CD4-positive, alpha-beta T cell treated with Interleukin-6 for 4 hours (primary cell): Measurements from ENCODE around the gene SLC25A24.
"Not testable (repeated sequence)": the region's sequence is repeated elsewhere in the genome, so short reads cannot be mapped to it uniquely, and the experiment has no call there.

Experiments
- DNase-seq: peaks from one replicate; pipeline ENCODE4 v3.0.0-alpha.2; 2020; ENCODE audit warnings: mixed read lengths

Gene SLC25A24

DNA sequence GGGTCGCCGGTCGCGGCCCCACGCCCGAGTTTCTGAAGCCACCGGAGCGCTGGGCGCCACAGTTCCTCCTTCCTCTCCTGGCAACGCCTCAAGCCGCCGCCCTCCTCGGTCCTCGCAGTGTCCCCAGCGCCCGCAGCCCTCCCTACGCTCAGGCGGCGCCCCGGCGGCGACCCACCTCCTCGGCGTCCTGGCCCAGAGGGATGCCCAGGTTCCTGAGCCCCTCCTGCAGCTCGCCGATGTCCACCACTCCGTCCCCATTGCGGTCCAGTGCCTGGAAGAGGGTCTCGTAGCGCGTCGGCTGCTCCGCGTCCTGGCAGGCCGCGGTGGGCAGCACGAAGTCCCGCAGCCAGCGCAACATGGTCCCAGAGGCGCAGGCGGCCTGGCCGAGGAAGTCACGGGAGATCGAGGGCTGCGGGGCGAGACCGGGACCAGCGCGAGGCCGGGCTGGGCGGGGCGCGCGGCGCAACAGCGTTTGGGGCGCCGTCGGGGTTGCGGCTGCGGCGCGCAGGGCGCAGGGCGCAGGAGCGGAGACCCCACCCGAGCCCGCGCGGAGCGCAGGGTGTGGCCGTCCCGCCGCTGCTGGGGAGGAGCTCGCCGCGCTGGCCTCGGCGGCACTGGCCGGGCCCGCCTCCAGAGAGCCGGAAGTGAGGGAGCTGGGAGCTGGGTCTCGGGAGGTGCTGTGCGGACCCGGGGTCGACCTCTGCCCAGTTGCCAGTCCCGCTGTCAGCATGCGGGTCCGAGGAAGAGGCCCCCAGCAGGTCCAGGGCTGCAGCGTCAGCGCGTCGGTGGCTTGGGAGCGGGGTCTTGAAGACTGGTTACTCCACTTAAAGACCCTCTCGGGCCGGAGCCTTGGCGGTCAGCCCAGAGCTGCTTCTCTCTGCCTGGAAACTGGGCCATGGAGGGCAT is at the start of gene SLC25A24:
Gene SLC25A24, minus strand, starts transcription at position 563 of the 906 bp plus-strand sequence. Its CDS starts 205 bp downstream, at position 358.
- DNase-seq = peak; percentile 80

DNA sequence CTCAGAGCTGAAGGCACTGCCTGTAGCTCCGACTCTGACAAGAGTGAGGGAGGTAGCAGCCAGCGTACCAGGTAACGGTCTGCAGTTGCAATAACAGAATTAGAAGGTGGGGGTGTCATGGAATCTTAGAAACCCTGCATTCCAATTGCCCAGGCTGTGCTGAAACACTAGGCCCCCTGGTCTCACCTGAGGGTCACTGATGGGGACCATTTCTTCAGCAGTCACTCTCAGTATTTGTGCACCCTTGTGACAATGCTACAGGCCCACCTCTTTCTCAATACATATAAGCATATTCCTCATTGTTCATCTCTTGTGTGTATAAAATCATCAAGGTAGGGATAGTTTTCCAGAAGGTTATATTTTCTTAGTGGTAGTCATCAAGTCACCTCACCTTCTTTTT is 43.8 kb upstream of the SLC25A24 start, which contains the start of gene NBPF4:
Gene NBPF4, minus strand, starts transcription at position 101 of the 400 bp plus-strand sequence. CDS start 315 bp downstream, outside the sequence.
- not testable (repeated sequence) for DNase-seq

DNA sequence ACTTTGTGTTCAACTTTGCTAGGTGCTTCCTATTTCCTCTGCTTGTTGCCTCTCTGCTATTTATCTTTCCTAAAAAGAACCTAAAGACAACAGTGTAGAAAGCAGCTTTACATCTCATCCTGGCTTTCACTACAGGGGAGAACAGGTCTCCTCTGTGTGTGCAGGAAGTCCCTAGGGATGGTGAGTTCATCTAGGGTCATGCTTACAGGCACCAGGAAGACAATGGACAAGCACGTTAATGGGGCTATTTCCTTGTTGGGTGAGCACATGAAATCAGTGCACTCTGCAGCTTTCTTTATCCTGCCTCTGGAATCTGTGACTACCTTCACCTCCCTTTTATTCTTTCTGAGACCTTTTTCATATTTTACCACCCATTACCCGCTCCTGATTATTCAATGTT is 39.3 kb upstream of the SLC25A24 start:
- DNase-seq = not testable (repeated sequence)

DNA sequence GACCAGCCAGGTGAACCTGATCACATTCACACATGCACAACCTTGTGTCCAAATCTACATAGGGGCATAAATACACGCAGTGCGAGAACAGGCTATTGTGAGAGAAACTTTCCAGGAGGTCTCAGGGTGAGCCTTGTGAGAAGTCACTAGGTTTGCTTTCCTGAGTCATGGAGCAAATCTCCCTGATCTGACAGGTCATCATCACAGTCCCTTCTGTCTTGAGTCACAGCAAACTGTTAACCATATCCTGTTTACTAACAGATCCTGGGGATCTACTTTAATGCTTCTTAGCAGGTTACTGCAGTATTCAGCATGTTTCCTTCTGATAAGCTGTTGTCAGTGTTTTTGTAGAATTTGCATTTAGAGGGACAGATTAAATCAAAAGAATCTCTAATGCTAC is 35.2 kb upstream of the SLC25A24 start:
- DNase-seq = not testable (repeated sequence)

DNA sequence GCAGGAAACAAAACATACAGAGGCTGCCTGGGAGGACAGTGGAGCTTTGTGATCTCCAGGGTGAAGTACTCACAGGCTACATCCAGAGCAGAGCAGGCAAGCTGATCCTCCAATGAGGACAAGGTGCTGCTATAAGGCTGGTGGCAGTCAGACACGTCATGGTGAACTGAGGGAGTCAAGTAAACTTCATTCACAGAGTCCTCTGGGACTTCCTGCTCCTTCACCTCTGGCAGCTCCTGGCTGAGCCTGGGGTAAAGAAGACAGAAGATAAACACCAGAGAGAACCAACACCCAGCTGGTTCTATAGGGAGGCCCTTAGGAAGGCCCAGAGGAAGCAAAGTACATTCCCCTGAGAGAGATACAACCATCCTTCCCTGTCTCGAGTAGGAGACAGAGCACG is 32.0 kb upstream of the SLC25A24 start:
- not testable (repeated sequence) for DNase-seq

DNA sequence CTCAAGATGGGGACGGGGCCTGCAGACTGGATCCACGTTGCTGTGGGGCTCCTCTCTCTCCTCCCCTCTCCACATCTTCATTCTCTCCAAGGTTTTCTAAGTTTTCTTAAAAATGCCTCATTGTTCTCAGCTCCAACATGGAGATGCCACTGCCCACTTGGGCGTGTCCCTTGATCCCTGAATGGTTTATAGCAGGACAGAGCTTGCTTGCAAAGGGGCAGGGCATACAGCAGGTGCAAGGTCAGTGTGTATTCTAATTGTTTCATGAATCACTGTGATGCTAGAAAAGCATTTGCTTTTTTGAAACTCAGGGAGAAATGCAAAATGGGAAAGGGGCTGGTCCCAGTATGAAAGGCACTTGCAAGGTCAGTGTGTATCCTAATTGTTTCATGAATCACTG is 29.8 kb upstream of the SLC25A24 start:
- DNase-seq = not testable (repeated sequence)

DNA sequence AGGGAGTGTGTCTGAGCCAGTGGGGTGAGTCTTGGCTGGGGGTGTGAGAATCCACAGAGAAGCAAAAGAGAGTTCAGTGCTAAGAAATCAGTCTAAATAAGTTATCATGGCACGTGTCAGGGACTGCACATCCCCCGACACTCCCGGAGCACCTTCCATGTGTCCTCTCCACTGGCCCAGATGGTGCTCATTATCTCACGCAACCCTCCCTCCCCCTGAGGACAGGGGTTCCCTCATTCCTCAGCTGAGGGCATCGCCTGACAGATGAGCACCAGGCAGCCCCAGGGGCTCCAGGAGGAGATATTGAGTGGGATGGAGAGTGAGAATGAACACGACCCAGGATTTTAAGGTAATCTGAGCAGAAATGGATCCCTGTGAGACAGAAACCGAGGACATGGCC is 27.6 kb upstream of the SLC25A24 start:
- DNase-seq = not testable (repeated sequence)

DNA sequence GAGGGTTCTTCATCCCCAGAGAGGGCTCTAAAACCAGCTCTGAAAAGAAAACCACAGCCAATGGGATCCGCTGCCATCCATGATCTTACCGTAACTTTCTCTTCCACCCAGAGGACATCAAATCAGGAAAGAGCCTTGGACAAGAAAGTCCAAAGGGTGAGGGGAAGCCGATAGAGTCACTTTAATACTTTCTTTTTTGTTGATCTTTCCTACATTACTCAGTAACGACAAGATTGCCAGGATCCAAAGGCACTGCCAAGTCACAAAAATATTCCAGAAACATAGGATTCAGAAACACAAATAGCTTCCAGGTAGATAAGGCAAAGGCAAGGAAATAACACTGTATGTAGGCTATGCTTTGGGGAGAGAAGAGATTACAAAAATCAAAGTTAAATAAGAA is 26.7 kb upstream of the SLC25A24 start:
- not testable (repeated sequence) for DNase-seq

DNA sequence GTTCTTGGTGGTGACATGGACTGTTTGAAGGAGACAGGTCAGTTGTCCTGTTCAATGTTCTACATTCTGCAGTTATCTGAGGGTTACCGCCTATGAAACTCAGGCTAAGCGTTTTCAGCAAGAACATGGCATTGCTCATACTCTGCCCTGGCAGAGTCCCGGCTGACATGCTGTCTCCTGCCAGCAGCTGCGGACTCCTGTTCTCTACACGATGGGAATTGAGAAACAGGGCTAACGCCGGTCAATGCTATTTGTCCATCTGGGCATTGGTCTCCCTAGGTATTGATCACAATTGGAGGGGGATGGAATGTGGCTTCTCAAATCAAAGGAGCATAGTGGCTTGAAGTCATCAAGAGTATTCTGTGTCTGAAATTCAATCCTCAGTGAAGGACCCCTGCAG is 23.1 kb upstream of the SLC25A24 start:
- DNase-seq = not testable (repeated sequence)

DNA sequence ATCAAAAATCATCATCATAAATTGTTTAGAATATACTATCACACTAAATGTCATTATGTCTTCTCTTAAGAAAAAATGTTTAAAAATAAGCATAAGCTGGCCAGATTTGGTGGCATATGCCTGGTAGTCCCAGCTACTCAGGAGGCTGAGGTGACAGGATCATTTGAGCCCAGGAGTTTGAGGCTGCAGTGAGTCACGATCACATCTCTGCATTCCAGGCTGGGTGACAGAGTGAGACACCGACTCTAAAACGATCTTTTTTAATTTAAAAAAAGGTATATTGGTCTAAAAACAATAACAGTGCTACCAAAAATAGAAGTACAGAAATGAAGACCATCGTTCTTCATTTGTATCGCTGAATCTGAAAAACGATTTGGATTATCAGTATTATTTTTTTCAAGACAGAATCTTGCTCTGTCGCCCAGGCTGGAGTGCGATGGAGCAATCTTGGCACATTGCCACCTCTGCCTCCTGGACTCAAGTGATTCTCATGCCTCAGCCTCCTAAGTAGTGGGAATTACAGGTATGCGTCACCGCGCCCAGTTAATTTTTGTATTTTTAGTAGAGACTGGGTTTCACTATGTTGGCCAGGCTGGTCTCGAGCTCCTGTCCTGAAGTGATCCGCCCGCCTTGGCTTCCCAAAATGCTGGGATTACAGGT is 17.5 kb upstream of the SLC25A24 start:
- not testable (repeated sequence) for DNase-seq

DNA sequence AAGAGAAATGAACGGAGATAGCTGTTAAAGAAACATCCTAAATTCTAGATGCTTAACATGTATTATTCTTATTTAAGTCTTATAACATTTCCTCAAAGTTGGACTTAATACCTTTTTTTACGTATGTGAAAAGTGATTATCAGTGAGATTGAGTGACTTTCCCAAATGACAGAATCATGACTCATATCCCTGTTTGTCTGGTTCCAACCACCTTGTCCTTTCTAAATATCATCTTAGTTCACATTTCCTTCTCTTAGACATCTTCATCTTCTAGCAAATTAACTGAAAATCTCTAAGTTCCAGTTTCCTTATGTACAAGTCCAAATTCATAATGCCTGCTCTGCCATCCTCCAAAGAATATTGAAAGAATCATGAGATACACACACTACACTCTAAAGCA is 16.9 kb upstream of the SLC25A24 start:
- DNase-seq = not testable (repeated sequence)

DNA sequence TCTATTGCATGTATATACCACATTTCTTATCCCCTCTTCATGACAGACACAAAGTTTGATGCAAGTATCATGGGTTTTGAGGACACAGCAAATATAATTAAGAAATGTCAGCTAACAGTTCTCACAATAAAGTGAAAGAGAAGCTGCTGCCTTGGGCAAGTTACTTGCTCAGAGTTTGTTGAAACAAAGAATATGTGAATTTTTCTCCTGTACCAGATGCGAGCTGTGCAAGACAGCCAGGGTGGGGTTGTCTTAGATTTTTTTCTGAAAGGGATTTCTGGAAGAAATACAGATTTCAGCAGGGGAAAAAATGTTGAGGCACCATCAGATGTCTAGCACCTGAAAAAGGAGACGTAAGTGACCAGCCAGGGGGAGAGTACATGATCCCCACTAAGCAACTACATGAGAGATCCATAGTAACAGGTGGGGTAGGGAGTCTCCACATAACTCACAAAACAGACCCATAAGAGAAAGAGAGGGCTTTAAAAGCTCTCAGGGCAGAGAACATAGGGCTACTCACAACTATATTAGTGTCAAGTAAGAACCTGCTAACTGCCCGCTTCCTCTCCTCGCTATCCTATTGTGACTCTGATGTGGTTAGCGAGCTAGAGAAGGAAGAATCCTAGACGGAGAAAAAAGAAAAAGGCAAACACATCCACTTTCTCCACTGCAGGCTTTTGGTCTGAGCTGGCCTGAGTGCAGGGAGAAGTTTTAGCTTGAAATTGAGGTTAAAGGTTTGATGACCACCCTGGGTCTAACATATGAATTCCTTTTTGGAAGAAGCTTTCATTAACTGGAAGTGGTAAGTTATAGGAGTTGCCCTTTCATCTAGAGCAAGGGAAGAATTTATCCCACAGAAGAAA is 16.1 kb upstream of the SLC25A24 start:
- DNase-seq = not testable (repeated sequence)

DNA sequence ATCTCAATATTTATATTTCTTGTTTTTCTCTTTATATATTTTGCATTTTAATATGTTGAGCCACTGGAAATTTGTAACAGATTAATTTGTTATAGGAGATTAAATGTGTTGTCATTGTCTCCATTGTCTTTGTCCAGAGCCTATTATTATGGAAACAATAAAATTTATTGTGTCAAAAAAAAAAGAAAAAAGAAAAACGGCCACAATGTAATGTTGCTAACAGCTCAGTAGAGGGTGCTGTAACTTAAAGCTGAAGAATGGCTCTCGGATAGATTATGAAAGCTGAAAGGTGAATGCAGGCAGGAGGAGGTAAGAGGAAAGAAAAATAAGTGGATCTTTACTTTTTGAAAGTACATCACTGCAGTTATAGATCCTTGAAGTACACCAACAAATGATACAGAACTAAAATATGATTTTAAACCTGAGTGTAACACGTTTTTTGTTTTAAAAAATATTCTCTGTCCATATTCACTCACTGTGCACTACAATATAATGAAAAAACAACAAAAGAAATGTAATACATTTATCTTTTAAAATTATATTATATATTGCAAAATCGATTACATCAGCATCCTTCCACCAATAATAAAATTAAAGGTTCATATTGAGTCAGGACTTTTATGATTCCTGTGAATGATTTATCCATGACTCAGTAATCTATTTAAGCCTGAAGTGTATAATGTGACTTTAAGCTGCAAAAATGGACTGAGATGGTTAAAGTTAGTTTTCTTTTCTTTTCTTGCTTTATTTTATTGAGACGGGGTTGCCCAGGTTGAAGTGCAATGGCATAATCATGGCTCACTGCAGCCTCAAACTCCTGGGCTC is 14.7 kb upstream of the SLC25A24 start:
- DNase-seq = not testable (repeated sequence)

DNA sequence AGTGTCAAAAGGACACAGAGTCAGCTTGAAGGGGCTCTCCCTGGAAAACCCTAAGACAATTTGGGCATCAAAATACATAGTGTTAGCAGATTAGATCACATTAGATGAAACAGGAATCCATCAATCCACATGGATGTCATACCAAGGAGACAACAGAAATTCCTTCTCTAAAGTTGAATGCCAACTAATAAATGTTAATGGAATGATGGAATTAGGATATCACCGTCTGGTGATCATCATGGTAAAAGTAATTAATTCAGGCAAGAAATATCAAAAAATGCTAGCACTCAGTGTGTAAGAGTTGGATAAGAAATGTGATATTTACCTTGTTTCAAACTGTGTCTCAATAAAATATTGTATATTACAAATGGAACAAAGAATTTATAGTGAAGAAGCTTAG is 10.9 kb upstream of the SLC25A24 start:
- DNase-seq = no peak

DNA sequence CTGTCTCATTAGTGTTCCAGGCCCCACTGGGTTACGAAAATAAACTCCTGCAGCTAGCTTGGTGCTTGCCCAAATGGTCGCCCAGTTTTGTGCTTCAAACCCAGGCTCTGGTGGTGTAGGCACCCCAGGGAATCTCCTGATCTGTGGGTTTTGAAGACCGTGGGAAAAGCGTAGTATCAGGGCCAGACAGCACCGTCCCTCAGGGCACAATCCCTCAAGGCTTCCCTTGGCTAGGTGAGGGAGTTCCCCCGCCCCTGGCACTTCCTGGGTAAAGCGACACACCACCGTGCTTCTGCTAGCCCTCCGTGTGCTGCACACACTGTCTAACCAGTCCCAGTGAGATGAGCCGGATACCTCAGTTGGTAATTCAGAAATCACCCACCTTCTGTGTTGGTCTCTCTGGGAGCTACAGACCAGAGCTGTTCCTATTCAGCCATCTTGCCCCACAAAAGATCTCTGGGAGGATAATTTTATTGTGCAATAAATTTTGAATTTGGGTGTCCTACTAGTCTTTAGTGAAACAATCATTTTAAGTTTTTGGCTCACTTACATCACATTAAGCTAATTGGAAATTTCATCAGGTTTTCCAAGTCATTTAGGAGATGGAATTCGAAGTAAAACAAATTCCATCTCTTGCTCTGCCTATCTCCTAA is 9.4 kb upstream of the SLC25A24 start:
- DNase-seq = no peak

DNA sequence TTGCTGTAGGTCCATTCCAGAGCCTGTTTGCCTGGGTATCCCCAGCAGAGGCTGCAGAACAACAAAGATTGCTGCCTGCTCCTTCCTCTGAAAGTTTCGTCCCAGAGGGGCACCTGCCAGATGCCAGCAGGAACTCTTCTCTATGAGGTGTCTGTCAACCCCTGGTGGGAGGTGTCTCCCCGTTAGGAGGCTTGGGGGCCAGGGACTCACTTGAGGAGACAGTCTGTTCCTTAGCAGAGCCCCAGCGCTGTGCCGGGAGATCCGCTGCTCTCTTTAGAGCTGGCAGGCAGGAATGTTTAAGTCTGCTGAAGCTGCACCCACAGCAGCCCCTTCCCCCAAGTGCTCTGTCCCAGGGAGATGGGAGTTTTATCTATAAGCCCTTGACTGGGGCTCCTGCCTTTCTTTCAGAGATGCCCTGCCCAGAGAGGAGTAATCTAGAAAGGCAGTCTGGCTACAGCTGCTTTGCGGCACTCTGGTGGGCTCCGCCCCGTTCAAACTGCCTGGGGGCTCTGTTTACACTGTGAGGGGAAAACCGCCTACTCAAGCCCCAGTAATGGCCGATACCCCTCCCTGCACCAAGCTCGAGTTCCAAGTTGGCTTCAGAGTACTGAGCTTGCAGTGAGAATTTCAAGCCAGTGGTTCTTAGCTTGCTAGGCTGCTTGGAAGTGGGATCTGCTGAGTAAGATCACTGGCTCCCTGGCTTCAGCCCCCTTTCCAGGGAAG is 8.7 kb upstream of the SLC25A24 start:
- no peak for DNase-seq

DNA sequence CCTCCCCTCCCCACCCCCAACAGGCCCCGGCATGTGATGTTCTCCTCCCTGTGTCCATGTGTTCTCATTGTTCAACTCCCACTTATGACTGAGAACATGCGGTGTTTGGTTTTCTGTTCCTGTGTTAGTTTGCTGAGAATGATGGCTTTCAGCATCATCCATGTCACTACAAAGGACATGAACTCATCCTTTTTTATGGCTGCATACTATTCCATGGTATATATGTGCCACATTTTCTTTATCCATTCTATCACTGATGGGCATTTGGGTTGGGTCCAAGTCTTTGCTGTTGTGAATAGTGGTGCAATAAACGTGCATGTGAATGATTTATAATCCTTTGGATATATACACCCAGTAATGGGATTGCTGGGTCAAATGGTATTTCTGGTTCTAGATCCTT is 3.4 kb upstream of the SLC25A24 start:
- not testable (repeated sequence) for DNase-seq

DNA sequence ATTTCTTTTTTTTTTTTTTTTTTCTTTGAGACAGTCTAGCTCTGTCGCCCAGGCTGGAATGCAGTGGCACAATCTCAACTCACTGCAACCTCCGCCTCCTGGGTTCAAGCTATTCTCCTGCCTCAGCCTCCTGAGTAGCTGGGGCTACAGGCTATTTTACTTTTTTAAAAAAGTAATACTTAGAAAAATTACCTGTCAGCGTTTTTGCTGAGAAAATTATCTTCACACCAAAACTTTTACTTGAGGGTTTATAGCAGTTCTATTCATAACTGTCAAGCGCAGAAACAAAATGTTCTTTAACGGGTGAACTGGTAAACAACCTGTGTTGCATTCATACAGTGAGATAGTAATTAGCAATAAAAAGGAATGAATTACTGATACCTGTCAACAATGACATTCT is 1.5 kb upstream of the SLC25A24 start:
- DNase-seq = no peak

DNA sequence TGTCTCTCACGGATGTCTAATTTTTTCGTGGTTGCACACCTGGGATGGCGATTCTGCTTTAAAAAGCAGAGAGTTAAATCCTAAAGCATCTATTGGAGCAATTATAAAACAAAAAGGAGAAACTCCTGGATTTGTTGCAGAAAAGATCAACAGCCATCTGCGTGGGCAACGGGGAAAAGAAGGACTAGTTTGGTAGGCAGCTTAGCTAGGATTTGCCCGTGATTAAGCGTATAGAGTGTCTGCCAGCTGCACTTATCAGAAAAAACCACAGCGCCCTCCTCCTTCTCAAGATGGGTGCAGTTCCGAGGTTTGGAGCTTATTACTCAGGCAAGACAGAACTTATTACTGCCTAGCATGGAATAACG is 526 bp upstream of the SLC25A24 start:
- peak; percentile 63 for DNase-seq

DNA sequence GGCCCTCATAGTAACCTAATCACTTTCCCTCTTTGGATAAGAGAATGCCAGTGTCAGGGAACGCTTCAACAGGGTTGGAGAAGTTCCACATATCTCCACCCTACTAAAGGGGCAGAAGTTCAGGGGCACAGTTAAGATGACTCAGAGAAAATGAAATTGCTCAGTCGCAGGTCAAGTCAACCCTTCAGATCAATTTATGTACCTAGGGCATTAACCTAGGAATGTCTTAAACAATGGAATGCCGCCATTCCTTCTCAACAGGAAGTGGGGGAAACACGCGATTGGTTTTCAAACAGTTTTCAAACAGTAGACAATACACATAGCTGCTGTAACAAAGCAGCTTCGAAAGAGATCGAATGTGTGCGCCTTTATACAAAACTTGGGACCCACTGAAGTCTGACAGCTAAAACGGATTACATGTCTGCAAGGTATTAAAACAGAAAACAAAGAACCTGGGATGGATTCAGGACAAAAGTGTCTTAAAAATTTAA is 897 bp downstream of the SLC25A24 start:
- DNase-seq = no peak

DNA sequence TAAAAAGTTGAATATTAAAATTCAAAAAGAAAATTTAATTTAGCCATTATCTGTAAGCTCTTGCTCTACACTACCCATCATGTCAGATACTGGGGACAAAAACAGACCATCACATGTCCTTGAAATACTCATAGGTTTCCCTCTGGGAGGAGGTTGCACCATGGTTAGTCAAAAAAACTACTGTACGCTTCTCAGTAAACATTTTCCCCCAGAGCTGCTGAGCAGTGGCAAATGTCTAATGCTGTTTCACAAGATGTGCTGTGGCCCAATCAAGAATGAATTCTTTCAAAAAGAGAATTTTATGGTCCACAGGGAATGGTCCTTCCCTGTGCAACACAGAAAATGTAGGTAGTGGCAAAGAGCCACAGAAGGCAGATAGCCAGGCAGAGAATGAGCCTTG is 6.1 kb downstream of the SLC25A24 start:
- no peak for DNase-seq
